GM12874 (cell line): ENCODE measurements around the gene CHD5.
A peak's percentile ranks its signal among the peaks of the same experiment; 100 is the strongest.

ENCODE experiments used
- CTCF ChIP-seq: IDR thresholded peaks from 2 replicates; pipeline ENCODE4 v1.5.1; 2011; ENCODE audit warnings: low read depth, mild to moderate bottlenecking, control low read depth, low read length, moderate library complexity; ENCODE audit not compliant: insufficient read depth

CHD5 gene

GRCh38 chr1:6175411-6175828 is 4.7 kb downstream of the CHD5 start:
- no peak for TF ChIP-seq CTCF

- TF ChIP-seq CTCF, result no peak
Observed at GRCh38 chr1:6174621-6175410, 5.3 kb downstream of the CHD5 start.

- TF ChIP-seq CTCF, result no peak
Observed at GRCh38 chr1:6172549-6172948, 7.6 kb downstream of the CHD5 start.

GRCh38 chr1:6171548-6172124 is 8.5 kb downstream of the CHD5 start:
- TF ChIP-seq CTCF, result peak; percentile 26; the same call in 1 of the 2 replicates

GRCh38 chr1:6170742-6171201 is 9.3 kb downstream of the CHD5 start:
- TF ChIP-seq CTCF, result no peak

GRCh38 chr1:6170116-6170741 is 9.9 kb downstream of the CHD5 start:
- TF ChIP-seq CTCF, result no peak

- TF ChIP-seq CTCF, result no peak
Observed at GRCh38 chr1:6168947-6169586, 11.1 kb downstream of the CHD5 start.
